Duodenal mucosa (tissue), 2 donors: ENCODE results near the gene TBC1D14.

Source experiments
- H3K27ac ChIP-seq: one replicate; pipeline ENCODE4 v1.7.0; 2013; ENCODE audit warnings: low read depth, low read length
- H3K27me3 ChIP-seq, 2 donors: one replicate each; pipeline ENCODE4 v1.7.0; 2013; ENCODE audit warnings: low read length in 2 of 2, control low read depth in 1 of 2; ENCODE audit not compliant: insufficient read depth in 2 of 2, control insufficient read depth in 1 of 2
- H3K36me3 ChIP-seq, 2 donors: one replicate each; pipeline ENCODE4 v1.7.0; 2013; ENCODE audit warnings: low read length in 2 of 2, control low read depth in 1 of 2; ENCODE audit not compliant: insufficient read depth in 2 of 2, control insufficient read depth in 1 of 2
- H3K4me1 ChIP-seq, 2 donors: one replicate each; pipeline ENCODE4 v1.7.0; 2013; ENCODE audit warnings: low read length in 2 of 2, control low read depth in 1 of 2; ENCODE audit not compliant: insufficient read depth in 2 of 2, control insufficient read depth in 1 of 2
- H3K4me3 ChIP-seq, 2 donors: one replicate each; pipeline ENCODE4 v1.7.0; 2013; ENCODE audit warnings: low read length in 2 of 2, low read depth in 1 of 2
- H3K9ac ChIP-seq, 2 donors: one replicate each; pipeline ENCODE4 v1.7.0; 2013; ENCODE audit warnings: low read length in 2 of 2, low read depth in 1 of 2
- H3K9me3 ChIP-seq, 2 donors: one replicate each; pipeline ENCODE4 v1.7.0; 2013; ENCODE audit warnings: low read length in 2 of 2, control low read depth in 1 of 2; ENCODE audit not compliant: control insufficient read depth in 1 of 2

The TBC1D14 gene

DNA sequence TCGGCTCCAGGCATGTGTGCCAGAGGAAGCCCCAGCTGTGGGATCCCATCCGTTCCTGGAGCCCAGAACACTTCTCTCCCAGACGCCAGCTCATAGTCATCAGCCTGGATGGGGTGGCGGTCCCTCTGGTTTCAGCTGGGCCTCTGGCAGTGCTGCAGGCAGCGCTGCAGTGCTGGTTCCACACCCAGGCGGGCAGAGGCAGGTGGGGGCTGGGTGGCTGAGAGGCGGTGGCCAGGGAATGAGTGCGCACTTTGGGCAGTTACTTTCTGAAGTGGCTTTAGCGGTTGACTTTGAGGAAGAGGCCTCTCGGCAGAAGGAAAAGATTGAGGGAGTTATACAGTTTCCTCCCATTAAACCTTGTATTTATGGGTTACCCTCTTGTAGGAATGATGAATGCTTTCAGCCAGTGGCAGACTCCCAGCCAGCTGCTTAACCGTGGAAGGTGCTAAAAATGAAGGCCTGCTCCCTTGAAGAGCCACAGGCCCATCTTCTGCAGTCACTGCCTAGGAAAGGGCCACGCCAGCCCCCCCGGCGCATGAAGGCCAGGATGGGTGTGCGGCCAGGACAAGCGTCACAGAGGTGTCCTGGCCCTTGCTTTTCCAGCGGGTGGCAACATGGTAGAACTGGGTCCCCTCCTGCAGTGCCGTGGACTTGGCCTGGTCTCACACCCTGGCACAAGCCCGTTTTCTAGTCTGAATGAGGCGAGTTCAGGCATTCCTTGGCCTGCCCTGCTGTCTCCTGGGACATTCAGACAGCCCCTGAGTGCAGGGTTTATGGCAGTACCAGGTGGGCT is 143.5 kb downstream of the TBC1D14 start:
- H3K9me3 ChIP-seq: no peaks in the 10 kb centered on the region
- H3K36me3 ChIP-seq: peaks cover 16 to 53% of the 10 kb centered on the region in 2 donors
- no peak overlapping the region for H3K27ac ChIP-seq
- no peak overlapping the region for H3K9ac ChIP-seq
- H3K4me3 ChIP-seq: no peak overlapping the region
- H3K27me3 ChIP-seq: no peaks in the 10 kb centered on the region
- peaks cover 0 to 3% of the 10 kb centered on the region in 2 donors for H3K4me1 ChIP-seq

DNA sequence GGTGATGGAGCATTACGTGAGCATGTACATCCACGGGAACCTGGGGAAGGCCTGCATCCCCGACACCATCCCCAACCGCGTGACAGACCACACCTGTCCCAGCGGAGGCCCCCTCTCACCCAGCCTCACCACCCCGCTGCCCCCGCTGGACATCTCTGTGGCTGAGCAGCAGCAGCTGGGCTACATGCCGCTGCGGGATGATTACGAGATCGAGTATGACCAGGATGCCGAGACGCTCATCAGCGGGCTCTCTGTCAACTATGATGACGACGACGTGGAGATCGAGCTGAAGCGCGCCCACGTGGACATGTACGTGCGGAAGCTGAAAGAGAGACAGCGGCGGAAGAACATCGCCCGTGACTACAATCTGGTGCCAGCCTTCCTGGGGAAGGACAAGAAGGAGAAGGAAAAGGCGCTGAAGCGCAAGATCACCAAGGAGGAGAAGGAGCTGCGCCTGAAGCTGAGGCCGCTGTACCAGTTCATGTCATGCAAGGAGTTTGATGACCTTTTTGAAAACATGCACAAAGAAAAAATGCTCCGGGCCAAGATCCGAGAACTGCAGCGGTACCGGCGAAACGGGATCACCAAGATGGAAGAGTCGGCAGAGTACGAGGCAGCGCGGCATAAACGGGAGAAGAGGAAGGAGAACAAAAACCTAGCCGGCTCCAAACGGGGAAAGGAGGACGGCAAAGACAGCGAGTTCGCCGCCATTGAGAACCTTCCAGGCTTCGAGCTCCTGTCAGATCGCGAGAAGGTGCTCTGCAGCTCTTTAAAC is 144.7 kb downstream of the TBC1D14 start:
- Histone ChIP-seq H3K27me3 (no peaks in the 10 kb centered on the region), H3K9me3 (no peaks in the 10 kb centered on the region), H3K36me3 (peaks cover 17 to 64% of the 10 kb centered on the region in 2 donors), H3K9ac (no peak overlapping the region), H3K4me3 (no peak overlapping the region), H3K27ac (no peak overlapping the region), H3K4me1 (peaks cover 0 to 3% of the 10 kb centered on the region in 2 donors)

GRCh38 chr4:7055111-7055989 is 145.7 kb downstream of the TBC1D14 start:
- Histone ChIP-seq H3K4me1 (peaks cover 0 to 3% of the 10 kb centered on the region in 2 donors), H3K9ac (no peak overlapping the region), H3K9me3 (no peaks in the 10 kb centered on the region), H3K27me3 (no peaks in the 10 kb centered on the region), H3K4me3 (no peak overlapping the region), H3K27ac (no peak overlapping the region), H3K36me3 (peaks cover 26 to 75% of the 10 kb centered on the region in 2 donors)

DNA sequence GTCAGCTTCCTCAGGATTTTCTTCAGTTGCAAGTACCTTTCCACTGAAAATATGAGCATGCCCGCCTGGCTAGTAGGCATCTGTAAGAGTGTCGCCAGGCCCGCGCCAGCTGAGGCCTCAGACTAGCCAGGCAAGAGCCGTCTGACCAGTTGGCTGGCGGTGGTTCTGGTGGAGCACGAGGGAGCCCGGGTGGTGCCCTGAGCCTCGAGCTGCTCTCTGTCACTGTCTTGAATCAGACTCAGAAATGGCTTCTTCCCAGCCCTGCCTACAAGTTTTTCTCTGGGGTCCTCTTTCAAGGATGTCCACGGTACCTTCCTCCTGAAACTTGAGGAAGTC is 146.3 kb downstream of the TBC1D14 start:
- no peak overlapping the region for H3K9ac ChIP-seq
- H3K4me1 ChIP-seq: peaks cover 0 to 3% of the 10 kb centered on the region in 2 donors
- no peaks in the 10 kb centered on the region for H3K27me3 ChIP-seq
- peaks cover 32 to 79% of the 10 kb centered on the region in 2 donors for H3K36me3 ChIP-seq
- no peak overlapping the region for H3K4me3 ChIP-seq
- no peak overlapping the region for H3K27ac ChIP-seq
- no peaks in the 10 kb centered on the region for H3K9me3 ChIP-seq

- Histone ChIP-seq H3K9me3 (no peaks in the 10 kb centered on the region), H3K27ac (no peak overlapping the region), H3K4me3 (no peak overlapping the region), H3K4me1 (no peaks in the 10 kb centered on the region), H3K27me3 (no peaks in the 10 kb centered on the region), H3K36me3 (peaks cover 44 to 87% of the 10 kb centered on the region in 2 donors), H3K9ac (no peak overlapping the region)
These were observed 149.2 kb downstream of the TBC1D14 start for GRCh38 chr4:7058792-7059191.

DNA sequence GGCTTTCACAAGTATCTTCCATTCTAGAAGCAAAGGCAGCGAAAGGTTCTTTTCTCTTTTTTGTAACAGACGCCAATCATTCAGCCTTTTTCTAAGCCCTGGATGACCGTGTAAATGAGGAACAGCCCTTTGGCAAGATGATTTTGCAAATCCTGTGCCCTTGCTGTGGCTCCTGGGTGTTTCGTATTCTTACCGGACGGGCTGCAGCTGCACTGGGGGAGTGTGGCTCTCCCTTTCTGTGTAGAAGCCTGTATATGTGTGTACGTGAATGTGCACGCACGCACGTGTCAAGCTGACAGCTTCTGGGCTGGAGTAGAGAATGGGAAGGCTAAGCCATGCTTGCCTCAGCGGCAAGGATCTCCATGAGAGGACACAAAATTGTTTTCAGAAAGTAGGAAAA is 150.0 kb downstream of the TBC1D14 start:
- Histone ChIP-seq H3K27me3 (no peaks in the 10 kb centered on the region), H3K4me1 (no peaks in the 10 kb centered on the region), H3K27ac (no peak overlapping the region), H3K9ac (no peak overlapping the region), H3K36me3 (peaks cover 41 to 87% of the 10 kb centered on the region in 2 donors), H3K9me3 (no peaks in the 10 kb centered on the region), H3K4me3 (no peak overlapping the region)

DNA sequence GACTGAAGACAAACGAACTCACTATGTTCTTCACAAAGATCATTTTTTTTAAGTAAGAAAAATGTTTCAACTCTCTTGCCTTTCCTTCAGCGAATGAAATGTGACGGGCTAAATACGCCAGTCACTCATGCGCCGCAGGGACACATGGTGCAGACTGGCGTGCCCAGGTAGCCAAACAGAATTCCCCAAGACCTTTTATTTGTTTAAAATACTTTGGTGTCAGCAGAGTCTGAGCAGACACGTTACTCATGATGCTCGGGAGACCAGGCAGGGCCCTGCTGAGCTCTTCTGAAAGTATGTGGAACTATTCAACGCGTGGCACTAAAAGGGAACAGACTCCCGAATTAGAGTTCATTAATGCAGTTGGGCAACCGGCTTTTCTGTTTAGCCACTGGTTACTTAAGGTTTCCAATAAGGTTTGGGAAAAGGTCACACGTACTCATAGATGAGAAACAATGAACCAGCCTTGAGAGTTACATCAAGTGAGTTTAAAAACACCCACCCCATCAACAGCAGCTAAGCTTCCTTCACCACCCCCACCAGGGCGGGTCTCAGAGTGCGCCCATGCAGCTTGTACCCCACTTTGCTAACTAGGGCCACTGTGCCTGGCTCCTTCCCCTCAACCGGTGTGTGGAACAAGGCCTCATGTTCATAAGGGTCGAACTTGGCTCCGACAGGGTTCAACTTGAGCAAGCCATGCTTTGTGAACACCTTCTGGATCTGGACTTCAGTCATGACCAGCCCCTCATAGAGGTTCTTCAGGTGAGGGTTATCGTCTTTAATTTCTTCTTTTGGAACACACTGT is 150.9 kb downstream of the TBC1D14 start:
- H3K27me3 ChIP-seq: no peaks in the 10 kb centered on the region
- H3K9me3 ChIP-seq: no peaks in the 10 kb centered on the region
- H3K36me3 ChIP-seq: peaks cover 34 to 83% of the 10 kb centered on the region in 2 donors
- no peak overlapping the region for H3K27ac ChIP-seq
- no peaks in the 10 kb centered on the region for H3K4me1 ChIP-seq
- no peak overlapping the region for H3K4me3 ChIP-seq
- H3K9ac ChIP-seq: no peak overlapping the region

GRCh38 chr4:7061815-7062214 is 152.2 kb downstream of the TBC1D14 start:
- H3K36me3 ChIP-seq: peaks cover 34 to 71% of the 10 kb centered on the region in 2 donors
- no peak overlapping the region for H3K9ac ChIP-seq
- H3K9me3 ChIP-seq: no peaks in the 10 kb centered on the region
- H3K27me3 ChIP-seq: no peaks in the 10 kb centered on the region
- H3K27ac ChIP-seq: no peak overlapping the region
- H3K4me1 ChIP-seq: peaks cover 8 to 9% of the 10 kb centered on the region in 2 donors
- no peak overlapping the region for H3K4me3 ChIP-seq

DNA sequence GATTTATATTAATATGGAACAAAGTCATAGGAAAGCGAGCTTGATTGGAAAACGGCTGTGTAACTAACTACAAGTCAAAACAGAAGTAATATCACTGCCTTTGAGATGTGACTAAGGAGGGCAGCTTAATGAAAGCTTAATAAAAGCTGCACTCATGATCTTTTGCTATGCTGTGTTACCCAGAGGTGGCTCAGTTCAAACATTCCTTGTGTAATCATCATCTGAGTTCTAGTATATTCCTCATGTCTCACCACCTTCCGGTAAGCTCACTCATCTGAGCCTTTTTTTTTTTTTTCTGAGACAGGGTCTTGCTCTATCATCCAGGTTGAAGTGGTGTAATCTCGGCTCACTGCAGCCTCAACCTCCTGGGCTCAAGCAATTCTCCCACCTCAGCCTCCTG is 153.2 kb downstream of the TBC1D14 start:
- Histone ChIP-seq H3K36me3 (peaks cover 34 to 68% of the 10 kb centered on the region in 2 donors), H3K9ac (no peak overlapping the region), H3K27me3 (no peaks in the 10 kb centered on the region)

More for the DNA sequence above, 153.2 kb downstream of the TBC1D14 start:
- no peak overlapping the region for H3K27ac ChIP-seq
- no peak overlapping the region for H3K4me3 ChIP-seq
- H3K4me1 ChIP-seq: peaks cover 13 to 14% of the 10 kb centered on the region in 2 donors
- no peaks in the 10 kb centered on the region for H3K9me3 ChIP-seq
